HepG2 (cell line): ENCODE data around the gene MEI1.

Experiments used
- CEBPG ChIP-seq: IDR thresholded peaks from 2 replicates; pipeline ENCODE4 v1.6.1; 2016
- CREB1 ChIP-seq, 2 experiments: fragments of 450-650 bp in 1 of 2; IDR thresholded peaks; 2 replicates each; pipeline ENCODE4 v1.6.1; 2016 to 2017; ENCODE audit warnings: control low read depth in 1 of 2, mild to moderate bottlenecking in 1 of 2, missing compliant biosample characterization in 1 of 2, missing genetic modification characterization in 1 of 2
- CTCF ChIP-seq: sonication (generic); formaldehyde crosslinking; IDR thresholded peaks from 2 replicates; pipeline ENCODE4 v1.5.0; 2020; ENCODE audit warnings: mild to moderate bottlenecking, missing genetic modification reagents, moderate library complexity
- DNMT1 ChIP-seq: sonication (generic); formaldehyde crosslinking; IDR thresholded peaks from 2 replicates; pipeline ENCODE4 v1.5.1; 2020; ENCODE audit warnings: mild to moderate bottlenecking, missing genetic modification reagents
- GMEB2 ChIP-seq: IDR thresholded peaks from 2 replicates; pipeline ENCODE4 v1.6.1; 2016; ENCODE audit warnings: missing biosample characterization, missing genetic modification reagents, low read depth
- HCFC1 ChIP-seq: fragments of 150-350 bp; IDR thresholded peaks from 2 replicates; pipeline ENCODE4 v1.6.1; 2014; ENCODE audit warnings: low read depth, low read length
- JUND ChIP-seq: sonication (generic); formaldehyde crosslinking; IDR thresholded peaks from 2 replicates; pipeline ENCODE4 v1.8.0; 2022; ENCODE audit warnings: mild to moderate bottlenecking, missing genetic modification reagents
- NR2C2 ChIP-seq: sonication (generic); formaldehyde crosslinking; IDR thresholded peaks from 2 replicates; pipeline ENCODE4 v1.4.0; 2020; ENCODE audit warnings: missing genetic modification reagents, mild to moderate bottlenecking, moderate library complexity, borderline replicate concordance
- ZBTB14 ChIP-seq: sonication (generic); formaldehyde crosslinking; IDR thresholded peaks from 2 replicates; pipeline ENCODE4 v1.4.0; 2020; ENCODE audit warnings: missing genetic modification reagents
- ZMYM3 ChIP-seq: sonication (generic); formaldehyde crosslinking; IDR thresholded peaks from 2 replicates; pipeline ENCODE4 v1.5.1; 2020; ENCODE audit warnings: mild to moderate bottlenecking, missing genetic modification reagents
- ZNF572 ChIP-seq: sonication (generic); formaldehyde crosslinking; IDR thresholded peaks from 2 replicates; pipeline ENCODE4 v1.5.1; 2020; ENCODE audit warnings: mild to moderate bottlenecking, missing genetic modification reagents

GRCh38 chr22:41650821-41651220, 48.5 kb upstream of the MEI1 start:
- TF ChIP-seq ZNF572 (CRISPR knock-in tag) (no peak), GMEB2 (no peak), DNMT1 (CRISPR knock-in tag) (no peak), CREB1 (IDR thresholded peaks at IDR 0.05) (no peak), CREB1 (CRISPR knock-in tag; IDR thresholded peaks at IDR 0.05) (no peak), HCFC1 (no peak), CEBPG (CRISPR knock-in tag) (no peak), JUND (CRISPR knock-in tag) (no peak), ZBTB14 (CRISPR knock-in tag) (no peak), CTCF (CRISPR knock-in tag) (no peak), NR2C2 (no peak), ZMYM3 (CRISPR knock-in tag) (no peak)
